PC-3 (cell line): ENCODE data around the gene SRPK3. TPM values are rescaled to one million over a fixed set of nuclear protein-coding genes. Genes with fewer than 3 reads are reported as not detected.
A peak's percentile ranks its signal among the peaks of the same experiment; 100 is the strongest.

Experiments used
- ATAC-seq: fragments of 200-7000 bp; cut with Tn5 transposase; 2 replicates; pipeline ENCODE4 v1.9.1; 2020; ENCODE audit warnings: mild to moderate bottlenecking, moderate library complexity
- BruUV-seq: library from RNA; stranded (reverse); fragments of 400-500 nt; replicated peaks from 2 replicates; lab custom pipeline; 2021; lab: Mats Ljungman, UMichigan
- CTCF ChIA-PET: fragments of 300-600 bp; sonication (Branson Sonifier 250); formaldehyde crosslinking; loops from one replicate; lab custom pipeline; 2022; ENCODE audit warnings: antibody characterized with exemption; lab: Charles Lee
- POLR2A ChIA-PET: fragments of 300-600 bp; sonication (Branson Sonifier 250); formaldehyde crosslinking; loops from one replicate; lab custom pipeline; 2022; ENCODE audit warnings: antibody characterized with exemption; ENCODE audit not compliant: unreplicated experiment; lab: Charles Lee
- DNase-seq: peaks from one replicate; pipeline ENCODE4 v3.0.0-alpha.2; 2015
- H2AFZ ChIP-seq: fragments of 300-600 bp; sonication (generic); 2 replicates; pipeline ENCODE4 v1.6.0; 2016; ENCODE audit warnings: antibody characterized with exemption, low read length
- H3F3A ChIP-seq: fragments of 300-600 bp; sonication (generic); one replicate; pipeline ENCODE4 v1.6.0; 2017; ENCODE audit warnings: antibody characterized with exemption, low read length, control low read depth, mild to moderate bottlenecking; ENCODE audit not compliant: unreplicated experiment
- H3K27ac ChIP-seq: fragments of 300-600 bp; sonication (generic); 2 replicates; pipeline ENCODE4 v1.5.1; 2016; ENCODE audit warnings: mild to moderate bottlenecking, low read length
- H3K27me3 ChIP-seq: fragments of 300-600 bp; sonication (generic); 2 replicates; pipeline ENCODE4 v1.6.1; 2016; ENCODE audit warnings: low read length, mixed read lengths
- H3K36me3 ChIP-seq: fragments of 300-600 bp; sonication (generic); 2 replicates; pipeline ENCODE4 v1.6.1; 2016; ENCODE audit warnings: low read depth, mixed run types, low read length, mixed read lengths
- H3K4me1 ChIP-seq: fragments of 300-600 bp; sonication (generic); 2 replicates; pipeline ENCODE4 v1.5.1; 2016; ENCODE audit warnings: low read length; ENCODE audit not compliant: insufficient read depth
- H3K4me2 ChIP-seq: fragments of 300-600 bp; sonication (generic); 2 replicates; pipeline ENCODE4 v1.6.0; 2016; ENCODE audit warnings: low read length
- H3K4me3 ChIP-seq: fragments of 300-600 bp; sonication (generic); 2 replicates; pipeline ENCODE4 v1.5.1; 2016; ENCODE audit warnings: mild to moderate bottlenecking, low read length, mixed read lengths
- H3K79me2 ChIP-seq: fragments of 300-600 bp; sonication (generic); 2 replicates; pipeline ENCODE4 v1.6.1; 2017; ENCODE audit warnings: low read length, mixed read lengths
- H3K9ac ChIP-seq: fragments of 300-600 bp; sonication (generic); 2 replicates; pipeline ENCODE4 v1.6.0; 2016; ENCODE audit warnings: mild to moderate bottlenecking, low read length
- H3K9me2 ChIP-seq: fragments of 300-600 bp; sonication (generic); replicated peaks from 2 replicates; pipeline ENCODE4 v1.6.1; 2016; ENCODE audit warnings: mixed run types, low read length, mixed read lengths
- H3K9me3 ChIP-seq: fragments of 300-600 bp; sonication (generic); 2 replicates; pipeline ENCODE4 v1.6.1; 2016; ENCODE audit warnings: low read length, mixed read lengths
- H4K20me1 ChIP-seq: fragments of 300-600 bp; sonication (generic); 2 replicates; pipeline ENCODE4 v1.6.1; 2016; ENCODE audit warnings: low read length, mixed read lengths
- CTCF ChIP-seq: fragments of 300-600 bp; sonication (generic); conservative IDR thresholded peaks from 2 replicates; pipeline ENCODE4 v1.5.1; 2017; ENCODE audit warnings: antibody characterized with exemption, low read depth, mild to moderate bottlenecking, low read length
- EZH2 ChIP-seq: fragments of 300-600 bp; sonication (generic); IDR thresholded peaks from one replicate; pipeline ENCODE4 v1.6.1; 2017; ENCODE audit warnings: antibody characterized with exemption, mild to moderate bottlenecking, low read length; ENCODE audit not compliant: unreplicated experiment
- EZH2phosphoT487 ChIP-seq: fragments of 300-600 bp; sonication (generic); IDR thresholded peaks from 2 replicates; pipeline ENCODE4 v1.6.1; 2018; ENCODE audit warnings: mild to moderate bottlenecking, antibody characterized with exemption, low read length, borderline replicate concordance
- intact Hi-C: fragments of 100-400 bp; cut with micrococcal nuclease; formaldehyde crosslinking; loops from 2 replicates; pipeline ENCODE4 v1.9.0; 2023
- total RNA-seq: library from RNA; depleted of rRNA; stranded (reverse); fragments of >200 nt; gene quantifications from 2 replicates; pipeline ENCODE4 v1.2.3, GENCODE V29; 2014

SRPK3 gene
- total RNA-seq, 1 experiment from 2014 or later = 1.5 TPM

GRCh38 chrX:153764786-153765137 lies 16.1 kb upstream of the SRPK3 start:
- ATAC-seq (0 out of 2 replicates have a peak, but pooled peaks have one; percentile 1), DNase-seq (no peak)
- H3K9me2 ChIP-seq = no peaks in the 10 kb centered on the region
- H3K36me3 ChIP-seq = no peaks in the 10 kb centered on the region
- peak overlapping the region; percentile 67 for H3K9ac ChIP-seq
- intact Hi-C loops = loop anchor here (1.0 to 5.0 kb wide), 3 partner anchors 30 to 183 kb away; partner anchors contain the start of genes ARHGAP4, IDH3G and SSR4
- H4K20me1 ChIP-seq = no peaks in the 10 kb centered on the region
- no peaks in the 10 kb centered on the region for H3F3A ChIP-seq
- H3K4me2 ChIP-seq = peak overlapping the region; percentile 97
- peaks cover 28% of the 10 kb centered on the region for H3K4me1 ChIP-seq
- peak overlapping the region; percentile 68 for H3K4me3 ChIP-seq
- peak overlapping the region; percentile 86; the same call in 1 of the 2 replicates for H3K27ac ChIP-seq
- BruUV-seq = no TSS peak
- no peaks in the 10 kb centered on the region for H3K27me3 ChIP-seq
- no peak overlapping the region for H2AFZ ChIP-seq
- H3K9me3 ChIP-seq = no peaks in the 10 kb centered on the region
- POLR2A ChIA-PET = no interaction called here
- peaks cover 25% of the 10 kb centered on the region for H3K79me2 ChIP-seq
- TF ChIP-seq EZH2phosphoT487 = no peak
- TF ChIP-seq CTCF = no peak
- no peak for TF ChIP-seq EZH2
- CTCF ChIA-PET = no interaction called here

DNA sequence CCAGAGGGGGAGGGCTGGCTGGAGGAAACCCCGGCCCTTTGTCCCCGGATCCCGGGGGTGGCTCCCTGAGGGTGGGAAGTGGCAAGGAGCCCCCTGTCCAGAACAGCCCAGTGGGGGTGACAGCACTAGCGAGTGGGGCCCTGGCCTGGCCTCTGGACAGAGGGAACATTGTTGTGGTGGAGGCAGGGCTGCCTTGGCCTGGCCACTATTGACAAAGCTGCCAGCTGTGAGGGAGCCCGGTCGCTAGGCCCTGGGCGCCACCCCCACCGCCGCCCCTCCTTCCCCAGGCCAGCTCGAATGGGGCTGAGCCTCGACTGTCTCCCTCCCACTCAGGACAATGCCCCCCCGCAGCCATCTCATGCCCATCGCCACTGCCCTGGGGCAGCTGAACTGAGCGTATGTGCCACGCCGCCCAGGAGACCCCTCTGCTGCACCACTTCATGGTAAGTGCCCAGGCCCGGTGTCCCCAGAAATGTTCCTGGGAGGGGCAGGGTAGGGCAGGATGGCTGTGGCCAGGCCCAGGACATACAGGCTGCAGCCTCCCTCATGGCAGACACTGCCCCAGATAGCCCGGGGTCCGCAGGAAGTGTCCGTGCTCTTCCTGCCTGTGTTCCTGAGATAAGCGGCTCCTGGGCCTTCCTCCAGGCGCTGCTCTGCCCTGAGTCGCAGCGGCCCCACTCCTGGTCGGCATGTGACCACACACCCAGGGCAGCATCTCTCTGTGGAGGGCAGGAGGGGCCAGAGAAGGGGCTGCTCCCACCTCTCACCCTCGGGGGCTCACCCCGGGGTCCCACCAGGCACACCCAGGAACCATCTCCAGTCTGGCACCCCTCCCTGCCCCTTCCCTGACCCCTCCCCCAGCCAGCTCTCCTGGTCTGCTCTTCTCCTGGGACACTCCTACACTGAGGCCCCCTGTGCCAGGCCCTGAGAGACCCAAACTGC lies 15.4 kb upstream of the SRPK3 start:
- intact Hi-C loops = loop anchor here (2.0 kb wide), 1 partner anchor 29 kb away; the partner anchor contains the start of genes IDH3G and SSR4
- H3K27ac ChIP-seq = peak overlapping the region; percentile 86
- no peaks in the 10 kb centered on the region for H3F3A ChIP-seq
- DNase-seq (no peak), ATAC-seq (peak; percentile 40)
- H4K20me1 ChIP-seq = no peaks in the 10 kb centered on the region
- ChIA-PET CTCF (interaction anchor here (1.0 kb wide), 2 partner anchors 158 to 181 kb away, joined by 3 to 5 read pairs; no protein-coding TSS in a partner anchor), POLR2A (interaction anchor here (0.6 kb wide), 1 partner anchor 9 kb away, joined by 10 read pairs; no protein-coding TSS in a partner anchor)
- H2AFZ ChIP-seq = peak overlapping the region; percentile 49; the same call in 1 of the 2 replicates
- peak overlapping the region; percentile 68 for H3K4me3 ChIP-seq
- H3K79me2 ChIP-seq = peaks cover 25% of the 10 kb centered on the region
- H3K9me2 ChIP-seq = no peaks in the 10 kb centered on the region
- H3K4me2 ChIP-seq = peak overlapping the region; percentile 97
- no peak for TF ChIP-seq CTCF
- no peak for TF ChIP-seq EZH2
- TF ChIP-seq EZH2phosphoT487 = no peak
- no peaks in the 10 kb centered on the region for H3K9me3 ChIP-seq
- peak overlapping the region; percentile 67 for H3K9ac ChIP-seq
- H3K36me3 ChIP-seq = no peaks in the 10 kb centered on the region
- H3K4me1 ChIP-seq = peaks cover 28% of the 10 kb centered on the region
- no TSS peak for BruUV-seq
- H3K27me3 ChIP-seq = no peaks in the 10 kb centered on the region
